DOHH2 (cell line): ENCODE results near the gene NUDC.

Experiments used
- CTCF ChIP-seq: fragments of 200-600 bp; sonication (generic); IDR thresholded peaks from one replicate; pipeline ENCODE4 v1.5.1; 2014; ENCODE audit warnings: antibody characterized with exemption, mild to moderate bottlenecking, low read depth, low read length; ENCODE audit not compliant: poor library complexity, severe bottlenecking
- EZH2phosphoT487 ChIP-seq: fragments of 200-600 bp; sonication (generic); IDR thresholded peaks from 2 replicates; pipeline ENCODE4 v1.6.1; 2017; ENCODE audit warnings: borderline replicate concordance, mild to moderate bottlenecking, antibody characterized with exemption, low read length, moderate library complexity, mixed read lengths

- TF ChIP-seq CTCF, result no peak
- no peak for TF ChIP-seq EZH2phosphoT487
Observed at GRCh38 chr1:26957306-26957705, 35.8 kb downstream of the NUDC start.
